Measurements from ENCODE around the gene ASB11. TPM values are rescaled to one million over a fixed set of nuclear protein-coding genes. Genes with fewer than 3 reads are reported as not detected.

ASB11 gene
- total RNA-seq, 2 donors from 2014 or later: not detected

DNA sequence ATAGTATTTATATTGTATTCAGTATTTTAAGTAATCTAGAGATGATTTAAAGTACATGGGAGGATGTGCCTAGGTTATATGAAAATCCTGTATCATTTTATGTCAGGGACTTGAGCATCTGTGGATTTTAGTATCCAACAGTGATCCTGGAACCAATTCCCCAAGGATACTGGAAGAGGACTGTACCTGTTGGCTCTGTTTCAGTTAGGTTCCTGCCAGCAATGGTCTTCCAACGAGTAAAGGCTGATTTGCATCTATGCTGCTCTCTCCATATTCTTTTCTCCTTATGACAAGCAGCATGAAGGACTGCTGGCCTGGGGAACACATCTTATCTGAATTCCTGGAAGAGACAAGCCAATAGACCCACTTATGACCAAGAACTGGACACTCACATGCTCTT lies 80.4 kb downstream of the ASB11 start:
- no peaks in the 10 kb centered on the region for H3K9me3 ChIP-seq (ENCODE audit: control insufficient read depth, low read length)
- H3K27ac ChIP-seq (ENCODE audit: low read depth, low read length): no peak overlapping the region
- WGBS, 2 experiments (ENCODE audit: insufficient coverage in 1 of 2, insufficient read length in 1 of 2): 81% methylated on average over 1 of the region's 1 CpG; no CpG with 5 or more reads in 1 of the 2 experiments
- H3K4me3 Mint-ChIP-seq: no peak overlapping the region
- no peak overlapping the region for H3K27ac Mint-ChIP-seq
- H3K9me3 Mint-ChIP-seq: peaks cover 57% of the 10 kb centered on the region
- H3K4me1 ChIP-seq (ENCODE audit: control insufficient read depth, insufficient read depth, low read length): no peaks in the 10 kb centered on the region
- H3K4me3 ChIP-seq (ENCODE audit: low read length): no peak overlapping the region
- no peak for TF ChIP-seq CTCF (conservative IDR thresholded peaks at IDR 0.05)
- DNase-seq: no peak
- H3K27me3 ChIP-seq (ENCODE audit: control insufficient read depth, insufficient read depth, low read length, poor library complexity, severe bottlenecking): no peaks in the 10 kb centered on the region
- H3K4me1 Mint-ChIP-seq: no peaks in the 10 kb centered on the region
- H3K9ac ChIP-seq (ENCODE audit: extremely low read depth, low read length, poor library complexity, severe bottlenecking): no peak overlapping the region
- H3K27me3 Mint-ChIP-seq (ENCODE audit: insufficient read depth): no peaks in the 10 kb centered on the region
- no peaks in the 10 kb centered on the region for H3K36me3 ChIP-seq (ENCODE audit: control insufficient read depth, insufficient read depth, low read length)
- no peaks in the 10 kb centered on the region for H3K36me3 Mint-ChIP-seq (ENCODE audit: low read depth)

- Histone ChIP-seq H3K4me3 (ENCODE audit: low read length) (no peak overlapping the region), H3K9me3 (ENCODE audit: control insufficient read depth, low read length) (no peaks in the 10 kb centered on the region), H3K36me3 (ENCODE audit: control insufficient read depth, insufficient read depth, low read length) (no peaks in the 10 kb centered on the region), H3K27ac (ENCODE audit: low read depth, low read length) (no peak overlapping the region), H3K4me1 (ENCODE audit: control insufficient read depth, insufficient read depth, low read length) (no peaks in the 10 kb centered on the region), H3K9ac (ENCODE audit: extremely low read depth, low read length, poor library complexity, severe bottlenecking) (no peak overlapping the region), H3K27me3 (ENCODE audit: control insufficient read depth, insufficient read depth, low read length, poor library complexity, severe bottlenecking) (no peaks in the 10 kb centered on the region)
- Mint-ChIP-seq H3K4me3 (no peak overlapping the region), H3K36me3 (ENCODE audit: low read depth) (no peaks in the 10 kb centered on the region), H3K4me1 (no peaks in the 10 kb centered on the region), H3K27me3 (ENCODE audit: insufficient read depth) (no peaks in the 10 kb centered on the region), H3K9me3 (peaks cover 56% of the 10 kb centered on the region), H3K27ac (no peak overlapping the region)
- 87% methylated on average over 2 of the region's 3 CpGs; no CpG with 5 or more reads in 1 of the 2 experiments for WGBS, 2 experiments (ENCODE audit: insufficient coverage in 1 of 2, insufficient read length in 1 of 2)
- no peak for TF ChIP-seq CTCF (conservative IDR thresholded peaks at IDR 0.05)
- no peak for DNase-seq
Observed at GRCh38 chrX:15233416-15234015, 81.9 kb downstream of the ASB11 start.

Other genes with a start within 250 kb of the ASB11 start
- under 1 TPM; 0.20 to 0.46 TPM for gene ASB9, start 45.6 kb downstream of the ASB11 start, total RNA-seq
- 10 to 100 TPM; 12.6 to 21.6 TPM for gene PIGA, start 19.9 kb upstream of the ASB11 start, total RNA-seq
- gene VEGFD, start 68.8 kb upstream of the ASB11 start, total RNA-seq: under 1 TPM; 0.27 to 0.42 TPM
- 10 to 100 TPM; 21.0 to 34.2 TPM for gene PIR, start 177.7 kb upstream of the ASB11 start, total RNA-seq
- gene BMX, start 185.2 kb upstream of the ASB11 start, total RNA-seq: not detected

Measured in endodermal cell (in vitro differentiated cells).